Thoracic aorta (tissue), 2 donors: ENCODE data around the gene POGK. TPM values are rescaled to one million over a fixed set of nuclear protein-coding genes. Genes with fewer than 3 reads are reported as not detected.

ENCODE experiments used
- ATAC-seq: fragments of 150-250 bp; one replicate; pipeline ENCODE4 v1.8.0; 2017; ENCODE audit warnings: low read depth; ENCODE audit not compliant: insufficient number of reproducible peaks, low FRiP score
- DNase-seq: peaks from one replicate; pipeline ENCODE4 v3.0.0-alpha.2; 2020; ENCODE audit warnings: low spot score
- H3K27ac ChIP-seq, 2 donors: fragments of 200-600 bp; sonication (generic); 1 replicate in 1 of 2; 2 replicates in 1 of 2; pipeline ENCODE4 v1.5.1; 2016; ENCODE audit warnings: mild to moderate bottlenecking in 2 of 2, moderate library complexity in 2 of 2
- H3K27me3 ChIP-seq: fragments of 200-600 bp; sonication (generic); replicated peaks from 2 replicates; pipeline ENCODE4 v1.6.0; 2016; ENCODE audit warnings: mild to moderate bottlenecking; ENCODE audit not compliant: insufficient read depth
- H3K36me3 ChIP-seq: fragments of 200-600 bp; sonication (generic); one replicate; pipeline ENCODE4 v1.5.1; 2016
- H3K4me1 ChIP-seq, 2 donors: fragments of 200-600 bp; sonication (generic); 1 replicate in 1 of 2; 2 replicates in 1 of 2; pipeline versions ENCODE4 v1.5.1 to v1.6.0; 2016; ENCODE audit warnings: low read depth in 2 of 2, mild to moderate bottlenecking in 1 of 2; ENCODE audit not compliant: control insufficient read depth in 1 of 2
- H3K4me3 ChIP-seq: fragments of 200-600 bp; sonication (generic); 2 replicates; pipeline ENCODE4 v1.5.1; 2016; ENCODE audit warnings: mild to moderate bottlenecking
- H3K9me3 ChIP-seq: fragments of 200-600 bp; sonication (generic); 2 replicates; pipeline ENCODE4 v1.5.1; 2016
- total RNA-seq, 2 donors: library from RNA; depleted of rRNA; stranded (reverse); fragments of >200 nt; gene quantifications; one replicate each; pipeline versions ENCODE4 v1.1.0 to v1.2.3, GENCODE V29; 2016
- TF ChIP-seq, protein P1 (sequence below): fragments of 200-600 bp; sonication (generic); IDR thresholded peaks from one replicate; pipeline ENCODE4 v1.5.1; 2019; ENCODE audit warnings: antibody characterized with exemption

The POGK gene
- total RNA-seq, 2 donors from 2014 or later, result 33.7 to 54.6 TPM

GRCh38 chr1:166869318-166870099, 30.2 kb downstream of the POGK start:
- ATAC-seq (no peak), DNase-seq (no peak)
- TF ChIP-seq, protein P1, sequence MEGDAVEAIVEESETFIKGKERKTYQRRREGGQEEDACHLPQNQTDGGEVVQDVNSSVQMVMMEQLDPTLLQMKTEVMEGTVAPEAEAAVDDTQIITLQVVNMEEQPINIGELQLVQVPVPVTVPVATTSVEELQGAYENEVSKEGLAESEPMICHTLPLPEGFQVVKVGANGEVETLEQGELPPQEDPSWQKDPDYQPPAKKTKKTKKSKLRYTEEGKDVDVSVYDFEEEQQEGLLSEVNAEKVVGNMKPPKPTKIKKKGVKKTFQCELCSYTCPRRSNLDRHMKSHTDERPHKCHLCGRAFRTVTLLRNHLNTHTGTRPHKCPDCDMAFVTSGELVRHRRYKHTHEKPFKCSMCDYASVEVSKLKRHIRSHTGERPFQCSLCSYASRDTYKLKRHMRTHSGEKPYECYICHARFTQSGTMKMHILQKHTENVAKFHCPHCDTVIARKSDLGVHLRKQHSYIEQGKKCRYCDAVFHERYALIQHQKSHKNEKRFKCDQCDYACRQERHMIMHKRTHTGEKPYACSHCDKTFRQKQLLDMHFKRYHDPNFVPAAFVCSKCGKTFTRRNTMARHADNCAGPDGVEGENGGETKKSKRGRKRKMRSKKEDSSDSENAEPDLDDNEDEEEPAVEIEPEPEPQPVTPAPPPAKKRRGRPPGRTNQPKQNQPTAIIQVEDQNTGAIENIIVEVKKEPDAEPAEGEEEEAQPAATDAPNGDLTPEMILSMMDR, result no peak
- no peaks in the 10 kb centered on the region for H3K9me3 ChIP-seq
- H3K27me3 ChIP-seq, result no peaks in the 10 kb centered on the region
- H3K27ac ChIP-seq, result no peak overlapping the region
- no peak overlapping the region for H3K4me3 ChIP-seq
- peaks cover 0 to 38% of the 10 kb centered on the region in 2 donors for H3K4me1 ChIP-seq
- H3K36me3 ChIP-seq, result no peaks in the 10 kb centered on the region

GRCh38 chr1:166870584-166870983, 31.3 kb downstream of the POGK start:
- Histone ChIP-seq H3K27ac (no peak overlapping the region), H3K4me1 (peaks cover 0 to 44% of the 10 kb centered on the region in 2 donors), H3K36me3 (no peaks in the 10 kb centered on the region), H3K27me3 (no peaks in the 10 kb centered on the region), H3K9me3 (no peaks in the 10 kb centered on the region), H3K4me3 (no peak overlapping the region)
- DNase-seq, result no peak
- TF ChIP-seq, protein P1, result no peak
- no peak for ATAC-seq

DNA sequence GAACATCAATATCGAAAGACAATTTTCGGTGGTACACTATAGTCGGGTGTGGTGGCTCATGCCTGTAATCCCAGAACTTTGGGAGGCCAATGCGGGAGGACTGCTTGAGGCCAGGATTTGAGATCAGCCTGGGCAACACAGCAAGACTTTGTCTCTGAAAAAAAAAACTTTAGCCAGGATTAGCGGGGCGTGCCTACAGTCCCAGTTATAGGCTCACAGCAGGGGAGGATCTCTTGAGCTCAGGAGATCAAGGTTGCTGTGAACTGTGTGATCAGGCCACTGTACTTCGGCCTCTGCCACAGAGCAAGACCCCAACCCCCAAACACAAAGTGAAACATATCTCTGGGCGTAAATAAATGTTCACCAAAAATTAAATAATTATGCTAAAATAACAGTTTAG, 35.2 kb downstream of the POGK start:
- Histone ChIP-seq H3K27ac (no peak overlapping the region), H3K9me3 (no peaks in the 10 kb centered on the region), H3K27me3 (no peaks in the 10 kb centered on the region), H3K4me3 (no peak overlapping the region), H3K36me3 (no peaks in the 10 kb centered on the region), H3K4me1 (peaks cover 0 to 39% of the 10 kb centered on the region in 2 donors)
- no peak for DNase-seq
- no peak for ATAC-seq
- TF ChIP-seq, protein P1, result no peak

DNA sequence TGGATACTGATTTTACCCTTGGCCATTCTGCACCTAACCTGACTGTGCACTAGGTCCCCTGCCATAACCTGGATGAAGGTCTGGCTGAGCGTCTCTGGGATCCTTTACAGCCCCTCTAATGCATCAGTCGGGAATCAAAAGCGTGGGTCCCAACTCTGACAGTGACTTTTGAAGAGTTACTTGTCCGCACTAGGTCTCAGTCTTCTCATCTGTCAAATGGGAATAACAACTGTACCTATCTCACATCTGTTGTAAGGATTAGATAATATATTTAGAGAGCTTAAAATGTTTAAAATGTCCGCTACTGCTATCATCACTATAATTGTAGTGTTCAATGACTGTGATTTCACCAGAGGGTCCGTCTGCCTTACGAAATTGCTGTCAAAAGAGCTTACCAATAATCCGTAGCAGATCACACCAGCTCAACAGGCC, 36.0 kb downstream of the POGK start:
- H3K4me3 ChIP-seq, result peak overlapping the region; percentile 98
- no peaks in the 10 kb centered on the region for H3K36me3 ChIP-seq
- no peak for DNase-seq
- H3K9me3 ChIP-seq, result no peaks in the 10 kb centered on the region
- peaks cover 0 to 32% of the 10 kb centered on the region in 2 donors for H3K4me1 ChIP-seq
- no peak for ATAC-seq
- no peaks in the 10 kb centered on the region for H3K27me3 ChIP-seq
- TF ChIP-seq, protein P1, result no peak
- H3K27ac ChIP-seq, result peak overlapping the region; percentile 80 to 92

DNA sequence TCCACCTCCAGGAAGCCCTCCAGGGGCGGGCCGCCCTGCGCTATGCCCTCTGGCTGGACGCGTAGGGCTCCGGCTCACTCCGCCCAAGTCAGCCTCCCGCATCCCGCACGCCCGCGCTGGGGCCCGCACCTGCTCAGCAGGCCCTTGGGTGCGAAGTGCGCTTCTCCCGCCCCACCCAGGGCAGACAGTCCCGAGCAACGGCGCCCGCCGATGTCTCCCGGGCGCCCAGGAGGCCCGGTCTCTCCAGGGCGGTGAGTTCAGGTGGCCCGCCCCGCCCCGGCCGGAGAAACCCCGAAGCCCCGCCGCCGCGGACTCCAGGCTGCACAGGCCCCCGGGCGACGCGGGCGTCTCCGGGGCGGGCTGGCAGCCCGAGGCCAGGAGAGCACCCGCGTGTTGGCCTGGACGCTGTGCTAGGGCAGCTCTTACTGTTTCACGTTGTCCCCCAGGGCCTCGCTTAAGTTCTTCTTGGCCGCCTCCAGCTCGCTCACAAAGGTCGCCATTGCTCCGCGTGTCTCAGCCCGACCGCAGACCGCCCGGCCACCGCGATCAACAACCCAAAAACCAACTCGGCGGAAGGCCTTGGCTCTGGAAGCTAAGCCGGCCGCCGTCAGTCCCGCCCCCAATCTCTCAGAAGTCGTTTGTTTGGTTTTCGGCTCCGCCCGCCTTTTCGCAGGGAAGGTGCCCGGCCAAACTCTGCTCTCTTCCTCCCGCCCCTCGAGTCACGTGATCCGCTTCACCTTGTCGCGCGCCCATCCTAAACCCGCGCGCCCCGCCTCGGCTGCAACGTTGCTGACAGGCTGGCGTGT, 36.7 kb downstream of the POGK start, which contains the start of gene TADA1:
Gene TADA1, minus strand, starts transcription at position 531 of the 806 bp plus-strand sequence. Its CDS starts 31 bp downstream, at position 500.
- ATAC-seq, result peak; percentile 100
- H3K36me3 ChIP-seq, result no peaks in the 10 kb centered on the region
- H3K9me3 ChIP-seq, result no peaks in the 10 kb centered on the region
- no peaks in the 10 kb centered on the region for H3K27me3 ChIP-seq
- DNase-seq, result peak; percentile 98
- TF ChIP-seq, protein P1, result no peak
- H3K4me3 ChIP-seq, result peak within 1 kb of the TSS; percentile 98
- peaks cover 0 to 32% of the 10 kb centered on the region in 2 donors for H3K4me1 ChIP-seq
- peak within 1 kb of the TSS; percentile 80 to 92 for H3K27ac ChIP-seq
